H9 (cell line): Measurements from ENCODE around the gene ATG7. TPM values are rescaled to one million over a fixed set of nuclear protein-coding genes. Genes with fewer than 3 reads are reported as not detected.

Experiments used
- DNase-seq: peaks from one replicate; pipeline ENCODE4 v3.0.0-alpha.2; 2017
- H2AFZ ChIP-seq: one replicate; pipeline ENCODE4 v1.6.1; 2013; ENCODE audit warnings: mild to moderate bottlenecking, low read length, control low read depth, moderate library complexity
- H2AK5ac ChIP-seq: 2 replicates; pipeline ENCODE4 v1.6.1; 2013; ENCODE audit warnings: low read length, control low read depth, mixed read lengths; ENCODE audit not compliant: insufficient read length
- H2BK120ac ChIP-seq: one replicate; pipeline ENCODE4 v1.6.1; 2013; ENCODE audit warnings: low read depth, mild to moderate bottlenecking, low read length, control low read depth, inconsistent platforms; ENCODE audit not compliant: poor library complexity, severe bottlenecking
- H2BK12ac ChIP-seq: 2 replicates; pipeline ENCODE4 v1.6.1; 2013; ENCODE audit warnings: low read length, control low read depth, mixed read lengths, low read depth; ENCODE audit not compliant: insufficient read length
- H2BK15ac ChIP-seq: 2 replicates; pipeline ENCODE4 v1.6.1; 2013; ENCODE audit warnings: low read depth, low read length, control low read depth
- H2BK20ac ChIP-seq: one replicate; pipeline ENCODE4 v1.6.1; 2013; ENCODE audit warnings: low read depth, mild to moderate bottlenecking, low read length, control low read depth, inconsistent platforms; ENCODE audit not compliant: poor library complexity, severe bottlenecking
- H2BK5ac ChIP-seq: 2 replicates; pipeline ENCODE4 v1.6.1; 2013; ENCODE audit warnings: low read length, control low read depth, mixed read lengths; ENCODE audit not compliant: insufficient read length
- H3K14ac ChIP-seq: 2 replicates; pipeline ENCODE4 v1.6.1; 2013; ENCODE audit warnings: low read length, control low read depth; ENCODE audit not compliant: insufficient read depth
- H3K18ac ChIP-seq: 2 replicates; pipeline ENCODE4 v1.6.1; 2013; ENCODE audit warnings: low read depth, mild to moderate bottlenecking, mixed read lengths, low read length, control low read depth; ENCODE audit not compliant: insufficient read length
- H3K23ac ChIP-seq: 2 replicates; pipeline ENCODE4 v1.6.1; 2013; ENCODE audit warnings: low read length, control low read depth, mixed read lengths, low read depth; ENCODE audit not compliant: insufficient read length
- H3K23me2 ChIP-seq: 2 replicates; pipeline ENCODE4 v1.6.1; 2013; ENCODE audit warnings: low read depth, mild to moderate bottlenecking, mixed read lengths, low read length, control low read depth; ENCODE audit not compliant: insufficient read length, poor library complexity, severe bottlenecking
- H3K27ac ChIP-seq: 2 replicates; pipeline ENCODE4 v1.5.1; 2013; ENCODE audit warnings: low read length, control low read depth, mixed read lengths, low read depth; ENCODE audit not compliant: insufficient read length
- H3K27me3 ChIP-seq: 2 replicates; pipeline ENCODE4 v1.6.1; 2013; ENCODE audit warnings: low read length, control low read depth, inconsistent platforms; ENCODE audit not compliant: insufficient read depth
- H3K4ac ChIP-seq: 2 replicates; pipeline ENCODE4 v1.6.1; 2013; ENCODE audit warnings: low read depth, mild to moderate bottlenecking, control low read depth, inconsistent platforms, low read length, moderate library complexity
- H3K4me1 ChIP-seq: 2 replicates; pipeline ENCODE4 v1.6.1; 2013; ENCODE audit warnings: low read length, control low read depth, inconsistent platforms; ENCODE audit not compliant: insufficient read depth
- H3K4me2 ChIP-seq: 2 replicates; pipeline ENCODE4 v1.6.1; 2013; ENCODE audit warnings: low read length, control low read depth, mixed read lengths; ENCODE audit not compliant: insufficient read length, insufficient read depth
- H3K56ac ChIP-seq: 2 replicates; pipeline ENCODE4 v1.6.1; 2013; ENCODE audit warnings: low read depth, mild to moderate bottlenecking, mixed read lengths, low read length, control low read depth; ENCODE audit not compliant: insufficient read length
- H3K79me1 ChIP-seq: 2 replicates; pipeline ENCODE4 v1.6.1; 2013; ENCODE audit warnings: low read depth, mild to moderate bottlenecking, moderate library complexity, low read length, control low read depth, inconsistent platforms; ENCODE audit not compliant: insufficient read depth, poor library complexity, severe bottlenecking
- H3K79me2 ChIP-seq: 2 replicates; pipeline ENCODE4 v1.6.1; 2013; ENCODE audit warnings: low read length, control low read depth, inconsistent platforms; ENCODE audit not compliant: insufficient read depth
- H3K9ac ChIP-seq: 2 replicates; pipeline ENCODE4 v1.6.1; 2013; ENCODE audit warnings: low read length, control low read depth, mixed read lengths; ENCODE audit not compliant: insufficient read length; ENCODE audit errors: extremely low read depth
- H3K9me3 ChIP-seq: one replicate; pipeline ENCODE4 v1.6.1; 2013; ENCODE audit warnings: low read depth, low read length, inconsistent platforms; ENCODE audit not compliant: control insufficient read depth
- H3T11ph ChIP-seq: one replicate; pipeline ENCODE4 v1.6.1; 2013; ENCODE audit warnings: mild to moderate bottlenecking, low read length, control low read depth, inconsistent platforms
- H4K20me1 ChIP-seq: one replicate; pipeline ENCODE4 v1.6.1; 2013; ENCODE audit not compliant: control insufficient read depth, insufficient read length, insufficient read depth
- H4K5ac ChIP-seq: 2 replicates; pipeline ENCODE4 v1.6.1; 2013; ENCODE audit warnings: low read depth, mild to moderate bottlenecking, mixed read lengths, low read length, control low read depth; ENCODE audit not compliant: insufficient read length
- H4K8ac ChIP-seq: replicated peaks from 2 replicates; pipeline ENCODE4 v1.6.1; 2013; ENCODE audit warnings: low read length, control low read depth, mixed read lengths, low read depth; ENCODE audit not compliant: insufficient read length
- H4K91ac ChIP-seq: 2 replicates; pipeline ENCODE4 v1.6.1; 2013; ENCODE audit warnings: low read depth, mild to moderate bottlenecking, moderate library complexity, mixed read lengths, low read length, control low read depth; ENCODE audit not compliant: insufficient read length
- H3K27ac Mint-ChIP-seq, 3 experiments: 2 replicates in 2 of 3; 3 replicates in 1 of 3; pipeline ENCODE4 v1.8.0; 2020 to 2021; ENCODE audit warnings: mixed read lengths in 3 of 3, mild to moderate bottlenecking in 1 of 3, moderate library complexity in 1 of 3
- H3K27me3 Mint-ChIP-seq: 2 replicates; pipeline ENCODE4 v1.8.0; 2021; ENCODE audit warnings: low read depth, mild to moderate bottlenecking, moderate library complexity, mixed read lengths
- H3K36me3 Mint-ChIP-seq, 3 experiments: 2 replicates in 2 of 3; 3 replicates in 1 of 3; pipeline ENCODE4 v1.8.0; 2020 to 2021; ENCODE audit warnings: low read depth in 3 of 3, mixed read lengths in 3 of 3; ENCODE audit not compliant: insufficient read depth in 1 of 3
- H3K4me1 Mint-ChIP-seq, 2 experiments: 2 replicates each; pipeline ENCODE4 v1.8.0; 2020; ENCODE audit warnings: mixed read lengths in 2 of 2
- H3K4me3 Mint-ChIP-seq, 2 experiments: 2 replicates in 1 of 2; 3 replicates in 1 of 2; pipeline ENCODE4 v1.8.0; 2020 to 2021; ENCODE audit warnings: mild to moderate bottlenecking in 2 of 2, mixed read lengths in 2 of 2, moderate library complexity in 1 of 2
- H3K9me3 Mint-ChIP-seq, 2 experiments: 2 replicates in 1 of 2; 3 replicates in 1 of 2; pipeline ENCODE4 v1.8.0; 2020; ENCODE audit warnings: mild to moderate bottlenecking in 2 of 2, mixed read lengths in 2 of 2, moderate library complexity in 1 of 2
- WGBS: extraction: QIAGEN DNeasy Blood & Tissue Kit; methylation state at CpG from one replicate; pipeline ENCODE4 v1.1.7; 2013; ENCODE audit warnings: missing lambda C conversion rate, low lambda C conversion rate, mixed read lengths; ENCODE audit not compliant: insufficient read length; ENCODE audit errors: extremely low coverage; 5-methylcytosine and 5-hydroxymethylcytosine counted together
- total RNA-seq: library from RNA; stranded (reverse); gene quantifications from 2 replicates; pipeline ENCODE4 v1.2.1, GENCODE V29; 2021
- TF ChIP-seq, protein P1 (sequence below): fragments of 200-600 bp; sonication (generic); conservative IDR thresholded peaks from 3 replicates; pipeline ENCODE4 v1.8.0; 2021; ENCODE audit warnings: antibody characterized with exemption, mild to moderate bottlenecking

ATG7 gene
- total RNA-seq, 1 experiment from 2014 or later, result 17.9 TPM

DNA sequence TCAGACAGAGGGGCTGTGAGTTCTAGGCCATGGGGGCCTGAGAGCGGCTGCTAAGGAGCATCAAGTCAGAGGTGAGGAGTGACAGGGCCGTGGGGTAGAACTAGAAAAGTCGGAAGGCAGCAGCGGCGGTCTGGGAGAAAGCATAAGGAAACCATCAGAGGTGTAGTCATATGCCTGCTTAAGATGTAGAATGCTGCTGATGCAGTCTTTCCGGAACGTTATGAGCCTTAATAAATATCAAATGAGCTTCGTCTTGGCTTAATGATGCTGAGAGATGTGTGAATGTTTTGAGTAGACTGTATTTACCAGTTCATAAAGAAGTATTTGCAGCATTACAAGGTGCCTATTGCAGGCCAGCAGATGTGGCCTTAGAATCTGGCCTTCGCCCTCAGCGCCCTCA is 15.2 kb downstream of the ATG7 start:
- H4K91ac ChIP-seq, result no peak overlapping the region
- no peak overlapping the region for H2BK20ac ChIP-seq
- no peaks in the 10 kb centered on the region for H3K27me3 ChIP-seq
- no peak overlapping the region for H3T11ph ChIP-seq
- TF ChIP-seq, protein P1, sequence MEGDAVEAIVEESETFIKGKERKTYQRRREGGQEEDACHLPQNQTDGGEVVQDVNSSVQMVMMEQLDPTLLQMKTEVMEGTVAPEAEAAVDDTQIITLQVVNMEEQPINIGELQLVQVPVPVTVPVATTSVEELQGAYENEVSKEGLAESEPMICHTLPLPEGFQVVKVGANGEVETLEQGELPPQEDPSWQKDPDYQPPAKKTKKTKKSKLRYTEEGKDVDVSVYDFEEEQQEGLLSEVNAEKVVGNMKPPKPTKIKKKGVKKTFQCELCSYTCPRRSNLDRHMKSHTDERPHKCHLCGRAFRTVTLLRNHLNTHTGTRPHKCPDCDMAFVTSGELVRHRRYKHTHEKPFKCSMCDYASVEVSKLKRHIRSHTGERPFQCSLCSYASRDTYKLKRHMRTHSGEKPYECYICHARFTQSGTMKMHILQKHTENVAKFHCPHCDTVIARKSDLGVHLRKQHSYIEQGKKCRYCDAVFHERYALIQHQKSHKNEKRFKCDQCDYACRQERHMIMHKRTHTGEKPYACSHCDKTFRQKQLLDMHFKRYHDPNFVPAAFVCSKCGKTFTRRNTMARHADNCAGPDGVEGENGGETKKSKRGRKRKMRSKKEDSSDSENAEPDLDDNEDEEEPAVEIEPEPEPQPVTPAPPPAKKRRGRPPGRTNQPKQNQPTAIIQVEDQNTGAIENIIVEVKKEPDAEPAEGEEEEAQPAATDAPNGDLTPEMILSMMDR, result no peak
- no peaks in the 10 kb centered on the region for H3K79me1 ChIP-seq
- no CpG with 5 or more reads among the region's 10 CpGs for WGBS
- H3K27me3 Mint-ChIP-seq, result no peaks in the 10 kb centered on the region
- H2BK15ac ChIP-seq, result no peak overlapping the region
- no peak overlapping the region for H2BK120ac ChIP-seq
- H3K4me1 Mint-ChIP-seq, result no peaks in the 10 kb centered on the region
- no peak overlapping the region for H2AK5ac ChIP-seq
- no peak overlapping the region for H3K23ac ChIP-seq
- no peaks in the 10 kb centered on the region for H4K20me1 ChIP-seq
- no peaks in the 10 kb centered on the region for H3K79me2 ChIP-seq
- no peak overlapping the region for H4K8ac ChIP-seq
- H3K23me2 ChIP-seq, result no peaks in the 10 kb centered on the region
- DNase-seq, result no peak
- no peak overlapping the region for H3K9ac ChIP-seq
- no peak overlapping the region for H3K27ac ChIP-seq
- H3K56ac ChIP-seq, result no peak overlapping the region
- H3K4me3 Mint-ChIP-seq, result no peak overlapping the region
- no peak overlapping the region for H4K5ac ChIP-seq
- H3K9me3 Mint-ChIP-seq, result no peaks in the 10 kb centered on the region
- no peak overlapping the region for H2AFZ ChIP-seq
- no peak overlapping the region for H2BK12ac ChIP-seq
- 0 out of 7 replicates have a peak overlapping the region, but pooled peaks of 1 of the 3 experiments have one; percentile 22 for H3K27ac Mint-ChIP-seq
- peaks cover 0 to 6% (median 0%) of the 10 kb centered on the region in 3 experiments; a peak in 2 of 7 replicates for H3K36me3 Mint-ChIP-seq
- H3K9me3 ChIP-seq, result no peaks in the 10 kb centered on the region
- no peaks in the 10 kb centered on the region for H3K4me1 ChIP-seq
- H2BK5ac ChIP-seq, result no peak overlapping the region
- no peak overlapping the region for H3K18ac ChIP-seq
- H3K14ac ChIP-seq, result no peak overlapping the region
- no peak overlapping the region for H3K4ac ChIP-seq
- no peak overlapping the region for H3K4me2 ChIP-seq
